Measurements from ENCODE around the gene PXK. TPM values are rescaled to one million over a fixed set of nuclear protein-coding genes. Genes with fewer than 3 reads are reported as not detected.

The PXK gene
- total RNA-seq, 1 donor from 2014 or later, result 29.8 TPM

GRCh38 chr3:58369876-58370275, 37.2 kb downstream of the PXK start:
- Histone ChIP-seq H3K36me3 (no peaks in the 10 kb centered on the region), H3K27ac (no peak overlapping the region), H3K4me3 (no peak overlapping the region), H3K9me3 (no peaks in the 10 kb centered on the region), H3K4me1 (no peaks in the 10 kb centered on the region), H3K27me3 (no peaks in the 10 kb centered on the region)
- intact Hi-C loops (cut with DNase I), result no loop called here
- TF ChIP-seq, protein P1, sequence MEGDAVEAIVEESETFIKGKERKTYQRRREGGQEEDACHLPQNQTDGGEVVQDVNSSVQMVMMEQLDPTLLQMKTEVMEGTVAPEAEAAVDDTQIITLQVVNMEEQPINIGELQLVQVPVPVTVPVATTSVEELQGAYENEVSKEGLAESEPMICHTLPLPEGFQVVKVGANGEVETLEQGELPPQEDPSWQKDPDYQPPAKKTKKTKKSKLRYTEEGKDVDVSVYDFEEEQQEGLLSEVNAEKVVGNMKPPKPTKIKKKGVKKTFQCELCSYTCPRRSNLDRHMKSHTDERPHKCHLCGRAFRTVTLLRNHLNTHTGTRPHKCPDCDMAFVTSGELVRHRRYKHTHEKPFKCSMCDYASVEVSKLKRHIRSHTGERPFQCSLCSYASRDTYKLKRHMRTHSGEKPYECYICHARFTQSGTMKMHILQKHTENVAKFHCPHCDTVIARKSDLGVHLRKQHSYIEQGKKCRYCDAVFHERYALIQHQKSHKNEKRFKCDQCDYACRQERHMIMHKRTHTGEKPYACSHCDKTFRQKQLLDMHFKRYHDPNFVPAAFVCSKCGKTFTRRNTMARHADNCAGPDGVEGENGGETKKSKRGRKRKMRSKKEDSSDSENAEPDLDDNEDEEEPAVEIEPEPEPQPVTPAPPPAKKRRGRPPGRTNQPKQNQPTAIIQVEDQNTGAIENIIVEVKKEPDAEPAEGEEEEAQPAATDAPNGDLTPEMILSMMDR (IDR thresholded peaks at IDR 0.05), result no peak
- ATAC-seq (no peak), DNase-seq (no peak)

DNA sequence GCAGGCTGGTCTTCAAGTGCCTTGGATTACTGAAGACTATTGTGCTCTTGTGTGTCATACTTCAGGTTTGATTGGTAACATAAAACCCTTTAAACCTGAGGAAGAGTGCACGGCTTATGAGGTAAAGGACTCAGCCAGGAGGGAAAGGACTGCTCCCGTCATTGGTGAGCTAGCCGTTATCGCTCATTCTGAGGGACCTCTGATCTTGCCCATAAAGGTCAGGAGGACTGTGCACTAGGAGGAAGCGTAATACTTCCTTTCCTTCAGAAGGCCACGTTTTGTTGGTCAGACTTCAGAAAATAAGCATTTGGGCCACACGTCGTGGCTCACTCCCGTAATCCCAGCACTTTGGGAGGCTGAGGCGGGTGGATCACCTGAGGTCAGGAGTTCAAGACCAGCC, 37.7 kb downstream of the PXK start:
- Histone ChIP-seq H3K27ac (no peak overlapping the region), H3K4me1 (no peaks in the 10 kb centered on the region), H3K27me3 (no peaks in the 10 kb centered on the region), H3K4me3 (no peak overlapping the region), H3K36me3 (no peaks in the 10 kb centered on the region), H3K9me3 (no peaks in the 10 kb centered on the region)
- TF ChIP-seq, protein P1 (IDR thresholded peaks at IDR 0.05), result no peak
- ATAC-seq (no peak), DNase-seq (no peak)
- intact Hi-C loops (cut with DNase I), result no loop called here

DNA sequence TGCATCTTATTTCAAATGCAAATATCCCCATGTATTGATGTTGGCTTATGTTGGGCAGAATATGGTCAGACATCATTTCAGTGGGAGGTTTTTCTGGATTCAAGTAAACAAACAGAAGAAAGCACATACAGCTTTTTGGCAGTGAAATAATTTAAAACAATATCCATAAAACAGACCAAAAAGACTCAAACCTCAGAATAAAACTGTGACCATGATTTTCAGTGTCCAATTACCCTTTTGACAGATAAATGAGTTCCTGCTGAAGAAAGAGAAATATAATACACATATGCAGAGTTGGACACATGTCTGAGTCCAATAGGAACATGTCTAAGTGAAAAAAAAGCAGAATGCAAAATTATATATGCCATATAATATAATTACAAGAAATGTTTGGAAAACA, 39.1 kb downstream of the PXK start:
- no peak overlapping the region for H3K4me3 ChIP-seq
- no peak for ATAC-seq
- H3K27me3 ChIP-seq, result no peaks in the 10 kb centered on the region
- H3K4me1 ChIP-seq, result no peaks in the 10 kb centered on the region
- intact Hi-C loops (cut with DNase I), result no loop called here
- H3K27ac ChIP-seq, result no peak overlapping the region
- TF ChIP-seq, protein P1 (IDR thresholded peaks at IDR 0.05), result no peak
- H3K36me3 ChIP-seq, result no peaks in the 10 kb centered on the region
- no peak for DNase-seq
- H3K9me3 ChIP-seq, result no peaks in the 10 kb centered on the region

DNA sequence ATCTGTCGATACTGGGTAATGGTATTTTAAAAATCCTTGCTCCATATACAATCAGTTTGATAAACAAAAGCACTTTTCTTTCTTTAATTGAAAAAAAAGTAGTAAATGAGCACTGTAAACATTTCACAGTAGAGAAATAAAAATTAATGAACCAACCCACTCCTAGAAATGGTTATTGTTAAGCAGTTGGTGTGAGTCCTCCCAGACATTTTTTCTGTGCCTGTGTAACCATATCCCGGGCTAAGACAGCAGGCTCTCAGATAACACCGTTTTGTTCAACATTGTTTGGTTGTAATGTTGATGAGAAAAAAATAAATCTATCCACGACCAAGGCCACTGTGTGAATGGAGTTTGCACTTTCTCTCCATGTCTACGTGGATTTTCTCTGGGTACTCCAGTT, 42.6 kb downstream of the PXK start:
- H3K27ac ChIP-seq, result no peak overlapping the region
- no peaks in the 10 kb centered on the region for H3K4me1 ChIP-seq
- DNase-seq, result no peak
- no peaks in the 10 kb centered on the region for H3K36me3 ChIP-seq
- no peaks in the 10 kb centered on the region for H3K27me3 ChIP-seq
- TF ChIP-seq, protein P1 (IDR thresholded peaks at IDR 0.05), result no peak
- ATAC-seq, result no peak
- H3K4me3 ChIP-seq, result no peak overlapping the region
- intact Hi-C loops (cut with DNase I), result no loop called here
- no peaks in the 10 kb centered on the region for H3K9me3 ChIP-seq

GRCh38 chr3:58377168-58377567, 44.5 kb downstream of the PXK start:
- Histone ChIP-seq H3K27me3 (no peaks in the 10 kb centered on the region), H3K27ac (no peak overlapping the region), H3K36me3 (no peaks in the 10 kb centered on the region), H3K4me3 (no peak overlapping the region), H3K4me1 (no peaks in the 10 kb centered on the region), H3K9me3 (no peaks in the 10 kb centered on the region)
- intact Hi-C loops (cut with DNase I), result no loop called here
- ATAC-seq, result no peak
- DNase-seq, result no peak
- TF ChIP-seq, protein P1 (IDR thresholded peaks at IDR 0.05), result no peak

DNA sequence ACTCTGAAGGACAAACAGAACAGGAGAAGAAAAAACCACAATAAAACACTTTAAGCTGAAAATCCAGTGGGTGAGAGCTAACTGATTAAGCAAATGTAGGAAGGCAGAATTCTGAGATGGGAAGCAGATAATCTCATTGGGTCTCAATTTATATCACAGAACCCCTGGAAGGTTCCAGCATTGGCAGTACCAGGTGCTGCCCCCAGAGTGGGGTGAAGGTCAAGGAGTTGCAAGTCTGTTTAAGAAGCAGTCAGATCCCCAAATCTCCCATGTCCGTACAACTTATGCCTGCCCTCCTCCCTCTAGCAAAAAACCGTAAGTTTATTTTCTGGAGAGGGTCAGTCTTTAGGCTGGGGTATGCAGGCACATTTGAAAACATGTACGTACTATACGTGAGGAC, 45.1 kb downstream of the PXK start:
- intact Hi-C loops (cut with DNase I), result no loop called here
- no peaks in the 10 kb centered on the region for H3K9me3 ChIP-seq
- no peak overlapping the region for H3K27ac ChIP-seq
- peaks cover 4% of the 10 kb centered on the region for H3K36me3 ChIP-seq
- H3K4me1 ChIP-seq, result no peaks in the 10 kb centered on the region
- TF ChIP-seq, protein P1 (IDR thresholded peaks at IDR 0.05), result no peak
- ATAC-seq, result no peak
- H3K27me3 ChIP-seq, result no peaks in the 10 kb centered on the region
- DNase-seq, result no peak
- H3K4me3 ChIP-seq, result no peak overlapping the region

Measured in upper lobe of right lung (tissue), 1 donor.